ENCODE measurements around the gene RRAD.

The RRAD gene

DNA sequence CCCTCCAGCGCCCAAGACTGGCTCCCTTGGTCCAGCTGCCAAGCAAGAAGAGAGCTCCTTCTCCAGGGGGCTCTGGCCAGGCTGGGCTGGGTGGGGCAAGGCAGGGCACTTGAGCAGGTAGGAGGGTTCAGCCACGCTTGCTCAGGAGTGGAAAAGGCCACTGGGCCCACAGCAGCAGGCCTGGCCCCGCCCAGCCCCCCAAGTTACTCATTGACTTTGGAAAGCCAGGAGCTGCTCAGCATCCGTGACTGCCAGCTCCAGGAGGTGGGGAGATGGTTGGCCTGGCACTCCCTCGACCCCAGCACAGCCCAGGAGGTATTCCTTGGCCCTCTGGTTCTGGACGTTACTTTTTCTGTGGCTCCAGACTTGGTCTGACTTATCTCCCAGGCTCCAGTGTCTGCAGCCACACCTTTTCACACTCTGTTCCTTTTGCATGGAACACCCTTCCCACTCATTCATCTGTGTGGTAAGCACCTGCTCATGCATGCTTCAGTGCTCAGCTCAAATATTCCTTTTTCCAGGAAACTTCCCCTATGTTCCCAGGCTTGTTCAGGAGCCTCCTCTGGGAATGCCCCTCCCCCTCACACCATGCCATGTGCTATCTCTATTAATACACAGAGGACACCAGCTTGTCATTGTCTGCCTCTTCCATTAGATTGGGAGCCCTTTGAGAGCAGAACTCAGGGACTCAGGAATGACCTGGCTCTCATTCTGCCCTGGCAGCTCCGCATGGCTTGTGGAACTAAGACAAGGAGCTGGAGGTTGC, 6.3 kb downstream of the RRAD start, which contains the start of gene CDH16:
Gene CDH16 (minus strand): TSS at position 83 of the 766 bp plus-strand sequence. CDS start 820 bp downstream, outside the sequence.
- Histone ChIP-seq H3K36me3 (ENCODE audit: control insufficient read depth, insufficient read depth, low read length) (no peaks in the 10 kb centered on the region), H3K4me1 (ENCODE audit: control insufficient read depth, insufficient read depth, low read length, poor library complexity, severe bottlenecking) (no peaks in the 10 kb centered on the region), H3K27me3 (replicated peaks; ENCODE audit: control insufficient read depth, insufficient read depth, low read length, poor library complexity, severe bottlenecking) (no peaks in the 10 kb centered on the region), H3K9me3 (ENCODE audit: control insufficient read depth, low read length) (no peaks in the 10 kb centered on the region), H3K27ac (ENCODE audit: insufficient read depth, low read length, poor library complexity, severe bottlenecking) (no peak within 1 kb of the TSS), H3K4me3 (ENCODE audit: insufficient read depth, low read depth, low read length, poor library complexity, severe bottlenecking) (no peak within 1 kb of the TSS)
- DNase-seq = no peak

GRCh38 chr16:66918355-66918754, 7.0 kb downstream of the RRAD start:
- Histone ChIP-seq H3K36me3 (ENCODE audit: control insufficient read depth, insufficient read depth, low read length) (no peaks in the 10 kb centered on the region), H3K9me3 (ENCODE audit: control insufficient read depth, low read length) (no peaks in the 10 kb centered on the region), H3K27ac (ENCODE audit: insufficient read depth, low read length, poor library complexity, severe bottlenecking) (no peak overlapping the region), H3K27me3 (replicated peaks; ENCODE audit: control insufficient read depth, insufficient read depth, low read length, poor library complexity, severe bottlenecking) (no peaks in the 10 kb centered on the region), H3K4me1 (ENCODE audit: control insufficient read depth, insufficient read depth, low read length, poor library complexity, severe bottlenecking) (no peaks in the 10 kb centered on the region), H3K4me3 (ENCODE audit: insufficient read depth, low read depth, low read length, poor library complexity, severe bottlenecking) (no peak overlapping the region)
- no peak for DNase-seq

- H3K4me3 ChIP-seq (ENCODE audit: insufficient read depth, low read depth, low read length, poor library complexity, severe bottlenecking) = no peak overlapping the region
- no peaks in the 10 kb centered on the region for H3K9me3 ChIP-seq (ENCODE audit: control insufficient read depth, low read length)
- H3K4me1 ChIP-seq (ENCODE audit: control insufficient read depth, insufficient read depth, low read length, poor library complexity, severe bottlenecking) = no peaks in the 10 kb centered on the region
- H3K27ac ChIP-seq (ENCODE audit: insufficient read depth, low read length, poor library complexity, severe bottlenecking) = no peak overlapping the region
- no peak for DNase-seq
- no peaks in the 10 kb centered on the region for H3K27me3 ChIP-seq (replicated peaks; ENCODE audit: control insufficient read depth, insufficient read depth, low read length, poor library complexity, severe bottlenecking)
- no peaks in the 10 kb centered on the region for H3K36me3 ChIP-seq (ENCODE audit: control insufficient read depth, insufficient read depth, low read length)
Observed at GRCh38 chr16:66917741-66918140, 7.6 kb downstream of the RRAD start.

DNA sequence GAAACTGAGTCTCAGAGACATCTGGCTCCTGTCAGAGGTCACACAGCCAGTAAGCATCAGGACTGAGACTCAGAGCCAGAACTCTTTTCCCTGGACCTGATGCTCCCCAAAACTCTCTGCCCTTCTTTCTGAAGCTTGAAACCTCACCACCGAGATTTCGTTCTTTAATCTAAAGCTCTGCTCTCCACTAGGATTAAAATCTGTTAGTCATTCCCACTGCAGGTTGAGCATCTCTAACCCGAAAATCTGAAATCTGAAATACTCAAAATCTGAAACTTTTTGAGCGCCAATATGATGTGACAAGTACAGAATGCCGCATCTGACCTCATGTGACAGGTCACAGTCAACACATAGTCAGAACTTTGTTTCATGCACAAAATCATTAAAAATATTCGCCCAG, 8.8 kb downstream of the RRAD start:
- no peak overlapping the region for H3K27ac ChIP-seq (ENCODE audit: insufficient read depth, low read length, poor library complexity, severe bottlenecking)
- DNase-seq = no peak
- no peaks in the 10 kb centered on the region for H3K36me3 ChIP-seq (ENCODE audit: control insufficient read depth, insufficient read depth, low read length)
- no peak overlapping the region for H3K4me3 ChIP-seq (ENCODE audit: insufficient read depth, low read depth, low read length, poor library complexity, severe bottlenecking)
- H3K4me1 ChIP-seq (ENCODE audit: control insufficient read depth, insufficient read depth, low read length, poor library complexity, severe bottlenecking) = no peaks in the 10 kb centered on the region
- no peaks in the 10 kb centered on the region for H3K9me3 ChIP-seq (ENCODE audit: control insufficient read depth, low read length)
- H3K27me3 ChIP-seq (replicated peaks; ENCODE audit: control insufficient read depth, insufficient read depth, low read length, poor library complexity, severe bottlenecking) = no peaks in the 10 kb centered on the region

- Histone ChIP-seq H3K36me3 (ENCODE audit: control insufficient read depth, insufficient read depth, low read length) (no peaks in the 10 kb centered on the region), H3K27me3 (replicated peaks; ENCODE audit: control insufficient read depth, insufficient read depth, low read length, poor library complexity, severe bottlenecking) (no peaks in the 10 kb centered on the region), H3K27ac (ENCODE audit: insufficient read depth, low read length, poor library complexity, severe bottlenecking) (no peak overlapping the region), H3K4me1 (ENCODE audit: control insufficient read depth, insufficient read depth, low read length, poor library complexity, severe bottlenecking) (no peaks in the 10 kb centered on the region), H3K4me3 (ENCODE audit: insufficient read depth, low read depth, low read length, poor library complexity, severe bottlenecking) (no peak overlapping the region), H3K9me3 (ENCODE audit: control insufficient read depth, low read length) (no peaks in the 10 kb centered on the region)
- no peak for DNase-seq
Observed at GRCh38 chr16:66915041-66915440, 10.3 kb downstream of the RRAD start.

- DNase-seq = no peak
- H3K9me3 ChIP-seq (ENCODE audit: control insufficient read depth, low read length) = no peaks in the 10 kb centered on the region
- H3K27ac ChIP-seq (ENCODE audit: insufficient read depth, low read length, poor library complexity, severe bottlenecking) = no peak overlapping the region
- no peaks in the 10 kb centered on the region for H3K36me3 ChIP-seq (ENCODE audit: control insufficient read depth, insufficient read depth, low read length)
- H3K4me3 ChIP-seq (ENCODE audit: insufficient read depth, low read depth, low read length, poor library complexity, severe bottlenecking) = no peak overlapping the region
- H3K27me3 ChIP-seq (replicated peaks; ENCODE audit: control insufficient read depth, insufficient read depth, low read length, poor library complexity, severe bottlenecking) = no peaks in the 10 kb centered on the region
- H3K4me1 ChIP-seq (ENCODE audit: control insufficient read depth, insufficient read depth, low read length, poor library complexity, severe bottlenecking) = no peaks in the 10 kb centered on the region
Observed at GRCh38 chr16:66914541-66914940, 10.8 kb downstream of the RRAD start.

GRCh38 chr16:66913711-66914110, 11.6 kb downstream of the RRAD start:
- no peak for DNase-seq
- no peak overlapping the region for H3K27ac ChIP-seq (ENCODE audit: insufficient read depth, low read length, poor library complexity, severe bottlenecking)
- H3K9me3 ChIP-seq (ENCODE audit: control insufficient read depth, low read length) = no peaks in the 10 kb centered on the region

DNA sequence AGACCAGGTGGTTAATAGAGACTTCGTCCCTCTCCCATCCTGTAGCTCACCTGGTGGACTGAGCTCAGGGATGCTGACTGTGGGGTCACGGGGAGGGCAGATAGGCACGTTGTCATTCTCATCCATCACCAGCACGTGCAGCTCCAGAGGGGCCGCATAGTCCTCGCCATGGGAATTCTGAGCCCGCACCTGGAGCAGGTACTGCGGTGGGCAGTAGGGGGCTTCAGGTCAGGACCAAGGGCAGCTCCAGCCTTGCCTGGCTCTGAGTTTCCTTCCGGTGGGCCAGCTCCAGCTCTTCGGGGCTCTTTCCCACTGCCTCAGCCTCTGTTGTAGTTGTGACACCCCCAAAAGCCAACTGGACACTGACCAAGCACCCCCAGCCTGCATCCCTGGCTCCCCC, 12.3 kb downstream of the RRAD start:
- no peaks in the 10 kb centered on the region for H3K4me1 ChIP-seq (ENCODE audit: control insufficient read depth, insufficient read depth, low read length, poor library complexity, severe bottlenecking)
- H3K9me3 ChIP-seq (ENCODE audit: control insufficient read depth, low read length) = no peaks in the 10 kb centered on the region
- no peak for DNase-seq
- H3K4me3 ChIP-seq (ENCODE audit: insufficient read depth, low read depth, low read length, poor library complexity, severe bottlenecking) = no peak overlapping the region
- no peak overlapping the region for H3K27ac ChIP-seq (ENCODE audit: insufficient read depth, low read length, poor library complexity, severe bottlenecking)
- no peaks in the 10 kb centered on the region for H3K27me3 ChIP-seq (replicated peaks; ENCODE audit: control insufficient read depth, insufficient read depth, low read length, poor library complexity, severe bottlenecking)
- H3K36me3 ChIP-seq (ENCODE audit: control insufficient read depth, insufficient read depth, low read length) = no peaks in the 10 kb centered on the region

More at GRCh38 chr16:66913711-66914110, 11.6 kb downstream of the RRAD start:
- no peak overlapping the region for H3K4me3 ChIP-seq (ENCODE audit: insufficient read depth, low read depth, low read length, poor library complexity, severe bottlenecking)
- H3K27me3 ChIP-seq (replicated peaks; ENCODE audit: control insufficient read depth, insufficient read depth, low read length, poor library complexity, severe bottlenecking) = no peaks in the 10 kb centered on the region
- H3K4me1 ChIP-seq (ENCODE audit: control insufficient read depth, insufficient read depth, low read length, poor library complexity, severe bottlenecking) = no peaks in the 10 kb centered on the region
- no peaks in the 10 kb centered on the region for H3K36me3 ChIP-seq (ENCODE audit: control insufficient read depth, insufficient read depth, low read length)

- no peak overlapping the region for H3K4me3 ChIP-seq (ENCODE audit: insufficient read depth, low read depth, low read length, poor library complexity, severe bottlenecking)
- H3K27ac ChIP-seq (ENCODE audit: insufficient read depth, low read length, poor library complexity, severe bottlenecking) = no peak overlapping the region
- no peaks in the 10 kb centered on the region for H3K36me3 ChIP-seq (ENCODE audit: control insufficient read depth, insufficient read depth, low read length)
- no peaks in the 10 kb centered on the region for H3K4me1 ChIP-seq (ENCODE audit: control insufficient read depth, insufficient read depth, low read length, poor library complexity, severe bottlenecking)
- H3K9me3 ChIP-seq (ENCODE audit: control insufficient read depth, low read length) = no peaks in the 10 kb centered on the region
- DNase-seq = no peak
- H3K27me3 ChIP-seq (replicated peaks; ENCODE audit: control insufficient read depth, insufficient read depth, low read length, poor library complexity, severe bottlenecking) = no peaks in the 10 kb centered on the region
Observed at GRCh38 chr16:66911801-66912200, 13.5 kb downstream of the RRAD start.

DNA sequence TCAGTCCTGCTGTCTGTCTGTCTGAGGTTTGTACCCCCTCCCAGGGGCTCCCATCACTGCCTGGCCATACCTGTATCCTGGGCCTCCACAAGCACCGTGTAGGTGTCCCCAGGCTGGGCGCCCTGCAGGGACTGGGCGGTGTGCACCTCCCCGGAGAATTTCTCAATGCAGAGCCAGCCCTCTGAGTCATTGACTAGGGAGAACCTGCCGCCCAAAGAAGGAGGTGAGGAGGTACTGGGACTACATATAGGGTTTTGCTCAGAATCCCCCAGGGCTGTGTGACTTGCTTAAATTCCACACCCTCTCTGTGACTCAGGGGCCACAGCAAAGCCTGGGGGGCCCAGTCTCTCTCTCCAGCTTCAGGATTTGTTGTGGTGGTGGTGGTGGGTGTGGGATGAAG, 14.2 kb downstream of the RRAD start:
- Histone ChIP-seq H3K4me3 (ENCODE audit: insufficient read depth, low read depth, low read length, poor library complexity, severe bottlenecking) (no peak overlapping the region), H3K4me1 (ENCODE audit: control insufficient read depth, insufficient read depth, low read length, poor library complexity, severe bottlenecking) (no peaks in the 10 kb centered on the region), H3K27me3 (replicated peaks; ENCODE audit: control insufficient read depth, insufficient read depth, low read length, poor library complexity, severe bottlenecking) (no peaks in the 10 kb centered on the region), H3K9me3 (ENCODE audit: control insufficient read depth, low read length) (no peaks in the 10 kb centered on the region), H3K27ac (ENCODE audit: insufficient read depth, low read length, poor library complexity, severe bottlenecking) (no peak overlapping the region), H3K36me3 (ENCODE audit: control insufficient read depth, insufficient read depth, low read length) (no peaks in the 10 kb centered on the region)
- no peak for DNase-seq

Data from effector memory CD4-positive, alpha-beta T cell (primary cell).